Smooth muscle cell (in vitro differentiated cells): ENCODE measurements around the gene XRCC5. TPM values are rescaled to one million over a fixed set of nuclear protein-coding genes. Genes with fewer than 3 reads are reported as not detected.

Experiments
- DNase-seq: peaks from one replicate; lab custom pipeline; 2025; ENCODE audit not compliant: unreplicated experiment; lab: John Stamatoyannopoulos, UW
- H2AFZ ChIP-seq: fragments of 200-600 bp; sonication (generic); 2 replicates; pipeline ENCODE4 v1.6.0; 2016; ENCODE audit warnings: antibody characterized with exemption, low read depth, mild to moderate bottlenecking
- H3F3A ChIP-seq: fragments of 200-600 bp; sonication (generic); 2 replicates; pipeline ENCODE4 v1.6.0; 2017; ENCODE audit warnings: antibody characterized with exemption, low read depth
- H3K27ac ChIP-seq: fragments of 200-600 bp; sonication (generic); 2 replicates; pipeline ENCODE4 v1.5.1; 2016; ENCODE audit warnings: low read depth, mild to moderate bottlenecking
- H3K27me3 ChIP-seq: fragments of 200-600 bp; sonication (generic); 2 replicates; pipeline ENCODE4 v1.6.1; 2016; ENCODE audit warnings: low read depth, mild to moderate bottlenecking
- H3K36me3 ChIP-seq: fragments of 200-600 bp; sonication (generic); 2 replicates; pipeline ENCODE4 v1.5.1; 2016; ENCODE audit warnings: low read depth
- H3K4me1 ChIP-seq: fragments of 200-600 bp; sonication (generic); 2 replicates; pipeline ENCODE4 v1.5.1; 2016; ENCODE audit warnings: low read depth
- H3K4me2 ChIP-seq: fragments of 200-600 bp; sonication (generic); 2 replicates; pipeline ENCODE4 v1.6.0; 2016; ENCODE audit warnings: mild to moderate bottlenecking
- H3K4me3 ChIP-seq: fragments of 200-600 bp; sonication (generic); 2 replicates; pipeline ENCODE4 v1.5.1; 2016; ENCODE audit warnings: mild to moderate bottlenecking
- H3K79me2 ChIP-seq: fragments of 200-600 bp; sonication (generic); 2 replicates; pipeline ENCODE4 v1.6.0; 2016; ENCODE audit warnings: low read depth, mild to moderate bottlenecking
- H3K9ac ChIP-seq: fragments of 200-600 bp; sonication (generic); 2 replicates; pipeline ENCODE4 v1.6.0; 2016; ENCODE audit warnings: low read depth
- H3K9me3 ChIP-seq: fragments of 200-600 bp; sonication (generic); replicated peaks from 2 replicates; pipeline ENCODE4 v1.5.1; 2016; ENCODE audit warnings: low read depth
- H4K20me1 ChIP-seq: fragments of 200-600 bp; sonication (generic); 2 replicates; pipeline ENCODE4 v1.6.0; 2016; ENCODE audit warnings: low read depth
- WGBS: methylation state at CpG from one replicate; pipeline ENCODE4 v1.1.7; 2016; ENCODE audit warnings: low lambda C conversion rate; 5-methylcytosine and 5-hydroxymethylcytosine counted together
- polyA plus RNA-seq: library from polyadenylated mRNA; unstranded; fragments of >200 nt; fragmentation: Nextera tagmentation; extraction: Ambion mirVana; gene quantifications from 2 replicates; pipeline ENCODE4 v1.2.1, GENCODE V29; 2016
- total RNA-seq: library from RNA; depleted of rRNA; stranded (reverse); fragments of >200 nt; gene quantifications from 2 replicates; pipeline ENCODE4 v1.2.3, GENCODE V29; 2014
- TF ChIP-seq, protein P1 (sequence below): fragments of 200-600 bp; sonication (generic); IDR thresholded peaks from 2 replicates; pipeline ENCODE4 v1.5.1; 2017; ENCODE audit warnings: borderline replicate concordance, mild to moderate bottlenecking, antibody characterized with exemption; ENCODE audit not compliant: insufficient read depth, poor library complexity, severe bottlenecking

XRCC5 gene
- total and polyA plus RNA-seq, 2 experiments from 2014 or later, result 197 to 266 TPM

DNA sequence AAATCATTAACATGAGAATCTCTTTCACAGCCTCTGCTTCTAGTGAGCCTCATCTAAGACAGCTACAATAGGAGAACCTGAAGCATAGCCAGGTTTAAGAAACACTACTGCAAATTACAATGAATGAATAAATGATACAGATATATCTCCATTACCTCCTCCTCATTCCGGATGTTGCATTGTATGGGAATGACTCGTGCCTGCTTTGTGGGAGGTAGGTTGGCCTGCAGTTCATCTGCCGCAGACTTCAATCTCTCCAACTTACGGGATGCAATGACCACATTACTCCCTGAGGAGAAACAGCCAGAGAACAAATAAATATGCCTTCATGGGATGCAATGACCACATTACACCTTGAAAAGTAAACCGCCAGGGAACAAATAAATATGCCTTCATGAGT, 42.9 kb upstream of the XRCC5 start:
- whole genome bisulfite sequencing, result 64% methylated on average over 5 of the region's 5 CpGs
- H4K20me1 ChIP-seq, result no peaks in the 10 kb centered on the region
- H3F3A ChIP-seq, result no peaks in the 10 kb centered on the region
- H3K36me3 ChIP-seq, result no peaks in the 10 kb centered on the region
- TF ChIP-seq, protein P1, sequence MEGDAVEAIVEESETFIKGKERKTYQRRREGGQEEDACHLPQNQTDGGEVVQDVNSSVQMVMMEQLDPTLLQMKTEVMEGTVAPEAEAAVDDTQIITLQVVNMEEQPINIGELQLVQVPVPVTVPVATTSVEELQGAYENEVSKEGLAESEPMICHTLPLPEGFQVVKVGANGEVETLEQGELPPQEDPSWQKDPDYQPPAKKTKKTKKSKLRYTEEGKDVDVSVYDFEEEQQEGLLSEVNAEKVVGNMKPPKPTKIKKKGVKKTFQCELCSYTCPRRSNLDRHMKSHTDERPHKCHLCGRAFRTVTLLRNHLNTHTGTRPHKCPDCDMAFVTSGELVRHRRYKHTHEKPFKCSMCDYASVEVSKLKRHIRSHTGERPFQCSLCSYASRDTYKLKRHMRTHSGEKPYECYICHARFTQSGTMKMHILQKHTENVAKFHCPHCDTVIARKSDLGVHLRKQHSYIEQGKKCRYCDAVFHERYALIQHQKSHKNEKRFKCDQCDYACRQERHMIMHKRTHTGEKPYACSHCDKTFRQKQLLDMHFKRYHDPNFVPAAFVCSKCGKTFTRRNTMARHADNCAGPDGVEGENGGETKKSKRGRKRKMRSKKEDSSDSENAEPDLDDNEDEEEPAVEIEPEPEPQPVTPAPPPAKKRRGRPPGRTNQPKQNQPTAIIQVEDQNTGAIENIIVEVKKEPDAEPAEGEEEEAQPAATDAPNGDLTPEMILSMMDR, result no peak
- no peaks in the 10 kb centered on the region for H3K4me1 ChIP-seq
- no peaks in the 10 kb centered on the region for H3K9me3 ChIP-seq
- H3K9ac ChIP-seq, result no peak overlapping the region
- H3K4me3 ChIP-seq, result no peak overlapping the region
- H3K27ac ChIP-seq, result no peak overlapping the region
- DNase-seq, result no peak
- no peak overlapping the region for H3K4me2 ChIP-seq
- H2AFZ ChIP-seq, result no peak overlapping the region
- H3K27me3 ChIP-seq, result no peaks in the 10 kb centered on the region
- H3K79me2 ChIP-seq, result no peaks in the 10 kb centered on the region

DNA sequence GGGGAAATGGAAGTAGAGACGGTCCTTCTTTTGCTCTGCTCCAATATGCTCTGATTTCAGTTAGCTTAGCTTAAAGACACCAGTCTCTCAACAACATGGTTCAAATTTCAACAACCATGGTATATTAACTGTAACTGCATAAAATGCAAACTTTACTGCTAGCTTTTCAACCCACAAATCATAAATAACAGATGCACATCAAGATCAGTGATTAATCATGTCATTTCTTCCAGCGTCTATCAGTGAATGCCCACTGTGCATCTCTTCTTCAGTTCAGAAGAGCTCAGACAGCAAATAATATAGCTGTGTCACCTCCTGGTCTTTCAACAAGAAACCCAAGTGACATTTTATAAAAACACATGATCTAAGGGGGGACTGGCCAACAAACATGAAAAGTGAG, 40.1 kb upstream of the XRCC5 start:
- 91% methylated on average over 2 of the region's 2 CpGs for WGBS
- Histone ChIP-seq H3K27me3 (no peaks in the 10 kb centered on the region), H3K27ac (no peak overlapping the region), H3K36me3 (no peaks in the 10 kb centered on the region), H3K4me3 (no peak overlapping the region), H3K9me3 (no peaks in the 10 kb centered on the region), H3F3A (no peaks in the 10 kb centered on the region), H3K79me2 (no peaks in the 10 kb centered on the region), H4K20me1 (no peaks in the 10 kb centered on the region), H2AFZ (no peak overlapping the region), H3K4me1 (no peaks in the 10 kb centered on the region), H3K4me2 (no peak overlapping the region), H3K9ac (no peak overlapping the region)
- TF ChIP-seq, protein P1, result no peak
- no peak for DNase-seq

DNA sequence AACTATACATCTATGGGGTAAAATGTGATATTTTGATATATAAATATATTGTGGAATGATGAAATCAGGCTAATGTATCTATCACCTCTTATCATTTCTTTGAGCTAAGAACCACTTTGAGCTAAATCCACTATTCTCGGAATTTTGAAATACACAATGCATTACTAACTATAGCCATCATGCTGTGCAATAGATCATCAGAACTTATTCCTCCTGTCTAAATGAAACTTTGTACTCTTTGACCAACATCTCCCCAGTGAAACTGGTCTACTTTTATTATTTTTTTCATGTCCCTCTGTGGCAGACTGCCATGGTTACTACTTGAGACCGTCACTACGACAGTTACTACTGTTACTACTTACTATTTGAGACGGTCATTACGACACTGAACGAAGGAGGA, 39.0 kb upstream of the XRCC5 start:
- no peaks in the 10 kb centered on the region for H3K36me3 ChIP-seq
- no peak overlapping the region for H3K4me2 ChIP-seq
- no peaks in the 10 kb centered on the region for H3K4me1 ChIP-seq
- 94% methylated on average over 6 of the region's 6 CpGs for WGBS
- H3K79me2 ChIP-seq, result no peaks in the 10 kb centered on the region
- H3K9me3 ChIP-seq, result no peaks in the 10 kb centered on the region
- no peak overlapping the region for H3K9ac ChIP-seq
- no peak overlapping the region for H2AFZ ChIP-seq
- no peak for DNase-seq
- no peaks in the 10 kb centered on the region for H3F3A ChIP-seq
- H3K27me3 ChIP-seq, result no peaks in the 10 kb centered on the region
- H3K27ac ChIP-seq, result no peak overlapping the region
- TF ChIP-seq, protein P1, result no peak
- H3K4me3 ChIP-seq, result no peak overlapping the region
- no peaks in the 10 kb centered on the region for H4K20me1 ChIP-seq

DNA sequence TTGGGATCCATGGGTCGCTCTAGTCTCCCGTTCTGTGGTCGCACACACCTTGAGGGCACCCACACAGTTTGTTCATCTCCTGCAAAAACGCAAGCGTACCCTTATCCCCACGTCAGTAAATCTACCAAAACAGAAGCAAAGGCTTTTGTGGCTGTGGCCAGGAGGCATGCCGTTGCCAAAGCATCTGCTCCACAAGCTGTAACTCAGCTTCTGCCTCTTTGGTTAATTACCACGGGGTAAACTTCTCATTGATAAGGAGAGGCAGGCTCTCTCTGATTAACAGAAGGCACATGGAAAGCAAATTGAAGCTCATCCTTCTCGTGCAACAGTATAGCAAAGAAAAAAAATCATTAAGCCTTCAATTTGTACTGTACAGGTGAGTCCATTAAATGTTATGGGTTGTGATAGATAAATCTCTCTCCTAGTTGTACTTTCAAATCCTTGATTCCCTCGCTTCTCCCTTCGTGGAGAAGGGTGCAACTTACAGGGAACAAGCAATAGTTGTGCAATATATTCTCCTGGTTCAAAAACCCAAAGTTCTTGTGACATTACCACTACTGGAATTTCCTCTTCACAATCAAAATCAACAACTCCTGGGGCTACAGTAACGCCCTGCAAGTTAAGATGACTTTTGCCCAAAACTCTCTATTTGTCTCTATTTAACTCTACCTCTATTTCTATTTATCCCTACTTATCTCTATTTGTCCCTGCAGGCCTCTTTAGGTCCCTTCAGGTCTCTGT, 37.9 kb upstream of the XRCC5 start:
- Histone ChIP-seq H4K20me1 (no peaks in the 10 kb centered on the region), H3K27ac (no peak overlapping the region), H3K4me1 (no peaks in the 10 kb centered on the region), H3K36me3 (no peaks in the 10 kb centered on the region), H3K27me3 (no peaks in the 10 kb centered on the region), H3K4me2 (no peak overlapping the region), H3K9me3 (no peaks in the 10 kb centered on the region), H3K79me2 (no peaks in the 10 kb centered on the region), H3K9ac (no peak overlapping the region), H3K4me3 (no peak overlapping the region), H2AFZ (no peak overlapping the region), H3F3A (no peaks in the 10 kb centered on the region)
- 86% methylated on average over 12 of the region's 12 CpGs for WGBS
- TF ChIP-seq, protein P1, result no peak
- DNase-seq, result no peak
